Stimulated activated naive CD4-positive, alpha-beta T cell treated with Interleukin-2 at 50 U/mL for 16 hours (primary cell): Measurements from ENCODE around the gene PCDHGB5.

Experiments
- DNase-seq: peaks from one replicate; lab custom pipeline; 2025; lab: John Stamatoyannopoulos, UW

The PCDHGB5 gene

DNA sequence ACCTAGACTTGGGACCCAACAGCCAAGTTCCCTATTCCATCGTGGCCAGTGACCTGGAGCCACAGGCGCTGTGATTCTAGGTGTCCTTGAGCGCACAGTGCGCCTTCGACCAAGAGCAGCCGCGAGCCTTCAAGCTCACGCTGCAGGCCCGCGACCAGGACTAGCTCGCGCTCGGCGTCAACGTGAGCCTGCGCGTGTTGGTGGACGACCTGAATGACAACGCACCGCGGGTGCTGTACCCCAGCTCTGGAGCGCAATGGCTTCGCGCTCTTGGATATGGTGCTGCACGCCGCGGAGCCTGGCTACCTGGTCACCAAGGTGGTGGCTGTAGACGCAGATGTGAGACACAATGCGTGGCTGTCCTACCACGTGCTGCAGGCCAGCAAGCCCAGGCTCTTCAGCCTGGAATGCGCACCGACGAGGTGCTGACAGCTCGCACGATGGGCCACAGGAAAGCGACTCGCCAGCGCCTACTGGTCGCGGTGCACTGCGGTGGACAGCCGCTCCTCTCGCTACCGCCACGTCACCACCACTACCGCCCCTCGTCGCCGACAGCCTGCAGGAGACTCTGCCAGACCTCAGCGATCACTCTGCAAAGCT is 43.9 kb downstream of the PCDHGB5 start:
- no peak for DNase-seq
